GM12891 (cell line): ENCODE results near the gene PKP1.

Experiments
- DNase-seq: peaks from one replicate; pipeline ENCODE4 v3.0.0; 2011; ENCODE audit warnings: low spot score; ENCODE audit not compliant: insufficient read length
- FAIRE-seq: peaks from 2 replicates; lab custom pipeline; 2011; peaks lifted over from hg19 to GRCh38; lab: Jason Lieb, UNC
- PAX5 ChIP-seq: IDR thresholded peaks from 2 replicates; pipeline ENCODE4 v1.6.1; 2011; ENCODE audit warnings: low read length, moderate library complexity, mild to moderate bottlenecking; ENCODE audit not compliant: insufficient read depth, severe bottlenecking
- POLR2A ChIP-seq: IDR thresholded peaks from 2 replicates; pipeline ENCODE4 v1.6.1; 2011; ENCODE audit warnings: low read depth, low read length, control low read depth
- POLR2AphosphoS5 ChIP-seq: IDR thresholded peaks from 2 replicates; pipeline ENCODE4 v1.6.1; 2011; ENCODE audit warnings: low read depth, low read length, control low read depth
- POU2F2 ChIP-seq: IDR thresholded peaks from 2 replicates; pipeline ENCODE4 v1.6.1; 2011; ENCODE audit warnings: low read depth, mild to moderate bottlenecking, control low read depth, low read length, moderate library complexity
- SPI1 ChIP-seq: IDR thresholded peaks from 2 replicates; pipeline ENCODE4 v1.6.1; 2011; ENCODE audit warnings: low read depth, low read length, control low read depth
- TAF1 ChIP-seq: IDR thresholded peaks from 2 replicates; pipeline ENCODE4 v1.6.1; 2011; ENCODE audit warnings: low read depth, low read length, control low read depth

The PKP1 gene

GRCh38 chr1:201266774-201267173 is 16.5 kb upstream of the PKP1 start:
- TF ChIP-seq POU2F2 (no peak), POLR2AphosphoS5 (no peak), POLR2A (no peak), SPI1 (no peak), PAX5 (no peak), TAF1 (no peak)
- DNase-seq (no peak), FAIRE-seq (no peak)

GRCh38 chr1:201267481-201268229 is 15.7 kb upstream of the PKP1 start:
- FAIRE-seq (no peak), DNase-seq (no peak)
- no peak for TF ChIP-seq POU2F2

- TF ChIP-seq POLR2AphosphoS5, result no peak
- no peak for TF ChIP-seq SPI1
- TF ChIP-seq PAX5, result no peak
- no peak for TF ChIP-seq POLR2A
- TF ChIP-seq TAF1, result no peak
- no peak for TF ChIP-seq POU2F2
- FAIRE-seq (no peak), DNase-seq (no peak)
These were observed 14.6 kb upstream of the PKP1 start for GRCh38 chr1:201268604-201269151.

GRCh38 chr1:201269281-201269680 is 14.0 kb upstream of the PKP1 start:
- no peak for TF ChIP-seq POU2F2
- no peak for TF ChIP-seq POLR2AphosphoS5
- no peak for TF ChIP-seq PAX5
- no peak for TF ChIP-seq POLR2A
- TF ChIP-seq SPI1, result no peak
- no peak for TF ChIP-seq TAF1

GRCh38 chr1:201269900-201270410 is 13.4 kb upstream of the PKP1 start:
- FAIRE-seq (no peak), DNase-seq (no peak)
- TF ChIP-seq PAX5, result no peak
- no peak for TF ChIP-seq SPI1
- TF ChIP-seq TAF1, result no peak
- no peak for TF ChIP-seq POLR2AphosphoS5
- no peak for TF ChIP-seq POU2F2

More at GRCh38 chr1:201269281-201269680, 14.0 kb upstream of the PKP1 start:
- DNase-seq (no peak), FAIRE-seq (no peak)

GRCh38 chr1:201270616-201271390 is 12.5 kb upstream of the PKP1 start:
- FAIRE-seq (no peak), DNase-seq (no peak)
- no peak for TF ChIP-seq PAX5

- TF ChIP-seq POLR2AphosphoS5 (no peak), POU2F2 (no peak), SPI1 (no peak), POLR2A (no peak), PAX5 (no peak), TAF1 (no peak)
- DNase-seq (no peak), FAIRE-seq (no peak)
These were observed 10.5 kb upstream of the PKP1 start for GRCh38 chr1:201272799-201273198.

GRCh38 chr1:201274616-201275252 is 8.6 kb upstream of the PKP1 start:
- no peak for FAIRE-seq
- no peak for TF ChIP-seq TAF1
- TF ChIP-seq POU2F2, result no peak
- no peak for TF ChIP-seq POLR2A
- no peak for TF ChIP-seq PAX5
- no peak for TF ChIP-seq SPI1
- TF ChIP-seq POLR2AphosphoS5, result no peak
- no peak for DNase-seq

- FAIRE-seq (no peak), DNase-seq (no peak)
- TF ChIP-seq TAF1 (no peak), SPI1 (no peak)
These were observed 8.0 kb upstream of the PKP1 start for GRCh38 chr1:201275253-201275666.
